ENCODE results near the gene LDLRAP1. TPM values are rescaled to one million over a fixed set of nuclear protein-coding genes. Genes with fewer than 3 reads are reported as not detected.
A peak's percentile ranks its signal among the peaks of the same experiment; 100 is the strongest.
"Not testable (repeated sequence)": the region's sequence is repeated elsewhere in the genome, so short reads cannot be mapped to it uniquely, and the experiment has no call there.

LDLRAP1 gene
- total RNA-seq, 1 experiment from 2014 or later = 23.9 TPM

DNA sequence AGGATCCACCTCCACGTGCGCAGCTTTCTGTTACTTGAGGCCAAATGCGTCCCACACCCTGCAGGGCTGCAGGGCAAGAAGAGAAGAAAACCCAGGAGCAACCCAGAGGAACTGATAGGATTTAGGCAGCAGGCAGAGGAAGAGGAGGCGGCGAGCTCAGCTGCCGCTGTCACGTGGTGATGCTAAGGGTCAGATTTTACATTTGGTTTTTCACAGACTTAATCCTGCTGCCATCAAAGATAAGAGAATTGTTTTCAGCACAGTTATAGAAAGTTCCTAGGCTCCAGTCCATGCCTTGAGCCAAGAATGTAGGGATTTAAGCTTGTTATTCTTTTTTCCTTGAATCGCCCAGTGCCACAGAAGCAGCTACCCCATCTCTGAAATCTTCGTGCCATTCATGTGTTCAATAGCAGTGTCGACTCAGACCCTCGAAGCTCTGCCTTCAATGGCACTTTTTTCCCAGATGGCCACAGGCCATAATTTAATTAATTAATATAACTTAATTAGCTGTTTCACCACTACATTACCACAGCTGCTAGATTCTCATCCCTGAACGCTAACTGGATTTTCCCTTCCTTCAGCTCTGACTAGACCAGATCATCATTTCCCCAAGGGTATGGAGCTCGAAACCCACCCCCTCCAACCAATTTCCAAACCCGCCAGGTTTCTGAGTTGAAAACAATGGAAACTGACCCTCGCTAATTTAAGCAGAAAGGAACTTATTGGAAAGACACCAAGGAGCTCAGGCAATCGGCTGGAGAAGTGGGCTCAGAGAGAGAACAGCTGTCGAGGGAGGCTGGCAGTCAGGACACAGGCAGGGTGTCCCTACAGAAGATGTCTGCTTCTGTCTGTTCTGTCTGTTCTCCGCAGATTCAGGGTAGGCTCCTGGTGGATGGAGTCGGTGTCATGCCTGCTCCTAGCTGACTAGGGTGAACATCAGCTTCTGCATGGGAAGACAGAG, 36.2 kb downstream of the LDLRAP1 start:
- Histone ChIP-seq H3K36me3 (no peaks in the 10 kb centered on the region), H3K4me3 (peak overlapping the region; percentile 24), H3K4me1 (peaks cover 14% of the 10 kb centered on the region), H3K27ac (no peak overlapping the region), H3K9me3 (replicated peaks) (no peaks in the 10 kb centered on the region), H3K27me3 (no peaks in the 10 kb centered on the region)
- DNase-seq = peak; percentile 60 to 77

GRCh38 chr1:25580927-25581326, 37.5 kb downstream of the LDLRAP1 start:
- DNase-seq = no peak
- H3K9me3 ChIP-seq (replicated peaks) = no peaks in the 10 kb centered on the region
- no peak overlapping the region for H3K27ac ChIP-seq
- peaks cover 14% of the 10 kb centered on the region for H3K4me1 ChIP-seq
- no peaks in the 10 kb centered on the region for H3K27me3 ChIP-seq
- H3K36me3 ChIP-seq = no peaks in the 10 kb centered on the region
- H3K4me3 ChIP-seq = no peak overlapping the region

DNA sequence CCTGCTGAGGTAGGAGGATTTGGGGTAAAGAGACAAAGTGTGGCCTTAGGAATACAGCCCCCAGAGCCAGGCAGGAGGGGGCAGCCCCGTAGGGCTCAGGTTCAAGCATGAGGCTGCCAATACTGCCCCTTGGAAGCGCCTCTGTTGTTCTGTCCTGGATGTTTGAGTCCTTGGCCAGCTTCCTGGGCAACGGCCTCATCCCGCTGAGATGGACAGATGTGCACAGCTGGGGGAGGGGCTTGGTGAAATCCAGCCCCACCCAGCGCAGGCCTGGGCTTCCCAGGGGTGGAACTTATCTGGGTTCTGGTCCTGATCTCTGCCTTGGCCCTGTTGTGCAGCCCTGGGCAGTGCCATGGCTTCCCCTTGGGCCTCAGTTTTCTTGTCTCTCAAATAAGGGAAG, 38.4 kb downstream of the LDLRAP1 start:
- DNase-seq = no peak
- no peaks in the 10 kb centered on the region for H3K36me3 ChIP-seq
- H3K4me1 ChIP-seq = peaks cover 14% of the 10 kb centered on the region
- H3K27ac ChIP-seq = no peak overlapping the region
- no peaks in the 10 kb centered on the region for H3K27me3 ChIP-seq
- H3K9me3 ChIP-seq (replicated peaks) = no peaks in the 10 kb centered on the region
- no peak overlapping the region for H3K4me3 ChIP-seq

- Histone ChIP-seq H3K4me1 (peaks cover 13% of the 10 kb centered on the region), H3K27ac (no peak overlapping the region), H3K36me3 (no peaks in the 10 kb centered on the region), H3K27me3 (no peaks in the 10 kb centered on the region), H3K9me3 (replicated peaks) (no peaks in the 10 kb centered on the region), H3K4me3 (no peak overlapping the region)
- no peak for DNase-seq
These were observed 40.3 kb downstream of the LDLRAP1 start for GRCh38 chr1:25583519-25584370.

DNA sequence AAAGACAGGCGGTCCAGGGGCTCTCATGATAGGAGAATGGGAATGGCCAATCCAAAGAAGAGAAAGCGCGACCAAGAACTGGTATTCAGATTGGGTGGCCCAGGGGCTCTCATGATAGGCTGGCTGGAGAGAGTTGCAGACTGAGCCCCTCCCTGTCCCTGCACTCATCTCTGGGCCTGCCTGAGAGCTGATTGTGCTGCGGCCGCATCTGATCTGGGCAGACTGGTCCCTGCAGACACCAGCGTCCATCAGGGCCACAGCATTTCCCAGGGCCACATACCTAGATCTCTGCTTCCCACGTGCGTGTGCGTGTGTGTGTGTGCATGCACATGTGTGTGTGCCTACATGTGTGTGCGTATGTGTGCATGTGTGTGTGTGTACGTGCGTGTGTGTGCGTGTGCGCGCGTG, 42.8 kb downstream of the LDLRAP1 start:
- peak; percentile 47 to 67 for DNase-seq
- Histone ChIP-seq H3K9me3 (replicated peaks) (no peaks in the 10 kb centered on the region), H3K27ac (no peak overlapping the region), H3K27me3 (no peaks in the 10 kb centered on the region), H3K4me3 (no peak overlapping the region), H3K36me3 (no peaks in the 10 kb centered on the region), H3K4me1 (no peaks in the 10 kb centered on the region)

DNA sequence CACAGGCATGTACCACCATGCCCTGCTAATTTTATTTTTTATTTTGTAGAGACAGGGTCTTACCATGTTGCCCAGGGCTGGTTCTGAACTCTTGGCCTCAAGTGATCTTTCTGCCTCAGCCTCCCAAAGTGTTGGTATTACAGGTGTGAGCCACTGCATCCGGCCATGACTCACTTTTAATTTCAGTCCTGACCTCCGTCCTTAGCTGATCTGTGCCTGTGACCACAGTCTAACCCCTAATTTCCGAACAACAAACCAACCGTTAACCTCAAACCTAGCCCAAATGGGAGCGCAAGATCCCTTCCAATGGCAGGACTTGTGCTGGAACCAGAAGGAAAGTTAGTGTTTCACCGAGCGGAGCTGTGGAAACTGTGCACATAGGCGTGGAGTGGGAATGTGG, 43.9 kb downstream of the LDLRAP1 start:
- no peak for DNase-seq
- H3K36me3 ChIP-seq = no peaks in the 10 kb centered on the region
- H3K27ac ChIP-seq = no peak overlapping the region
- no peaks in the 10 kb centered on the region for H3K9me3 ChIP-seq (replicated peaks)
- no peak overlapping the region for H3K4me3 ChIP-seq
- H3K27me3 ChIP-seq = no peaks in the 10 kb centered on the region
- no peaks in the 10 kb centered on the region for H3K4me1 ChIP-seq

DNA sequence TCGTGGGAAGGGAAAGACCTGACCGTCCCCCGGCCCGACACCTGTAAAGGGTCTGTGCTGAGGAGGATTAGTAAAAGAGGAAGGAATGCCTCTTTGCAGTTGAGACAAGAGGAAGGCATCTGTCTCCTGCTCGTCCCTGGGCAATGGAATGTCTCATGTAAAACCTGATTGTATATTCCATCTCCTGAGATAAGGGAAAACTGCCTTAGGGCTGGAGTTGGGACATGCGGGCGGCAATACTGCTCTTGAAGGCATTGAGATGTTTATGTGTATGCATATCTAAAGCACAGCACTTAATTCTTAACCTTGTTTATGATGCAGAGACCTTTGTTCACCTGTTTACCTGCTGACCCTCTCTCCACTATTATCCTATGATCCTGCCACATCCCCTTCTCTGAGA, 44.8 kb downstream of the LDLRAP1 start:
- H3K27me3 ChIP-seq; H3K36me3 ChIP-seq; H3K4me3 ChIP-seq; H3K27ac ChIP-seq; H3K9me3 ChIP-seq (replicated peaks); H3K4me1 ChIP-seq; DNase-seq: not testable (repeated sequence)

- not testable (repeated sequence) for H3K4me3 ChIP-seq; H3K9me3 ChIP-seq (replicated peaks); H3K36me3 ChIP-seq; H3K4me1 ChIP-seq; DNase-seq; H3K27me3 ChIP-seq; H3K27ac ChIP-seq
These were observed 45.4 kb downstream of the LDLRAP1 start for GRCh38 chr1:25588786-25589185.

GRCh38 chr1:25590096-25590824, 46.9 kb downstream of the LDLRAP1 start:
- no peak for DNase-seq
- Histone ChIP-seq H3K27ac (no peak overlapping the region), H3K36me3 (no peaks in the 10 kb centered on the region), H3K27me3 (no peaks in the 10 kb centered on the region), H3K4me1 (no peaks in the 10 kb centered on the region; the same call in 1 of the 2 replicates), H3K4me3 (no peak overlapping the region), H3K9me3 (replicated peaks) (no peaks in the 10 kb centered on the region)

DNA sequence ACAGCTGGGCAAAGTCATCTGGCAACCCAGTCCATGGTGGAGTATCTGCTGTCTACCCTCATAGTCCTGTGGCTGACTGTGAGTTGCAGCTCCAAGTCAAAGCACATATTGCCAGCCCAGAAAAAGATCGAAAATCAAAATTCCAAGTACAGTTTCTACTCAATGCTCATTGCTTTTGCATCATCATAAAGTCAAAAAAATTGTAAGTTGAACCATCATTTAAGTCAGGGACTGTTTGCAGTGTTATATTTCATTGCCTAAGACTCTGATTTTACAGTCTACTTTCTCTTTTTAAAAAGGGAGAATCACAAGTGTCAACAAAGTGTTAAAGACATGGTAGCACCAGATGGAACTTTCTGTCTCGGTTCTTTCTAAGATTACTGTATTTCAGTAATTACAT, 50.5 kb downstream of the LDLRAP1 start:
- Histone ChIP-seq H3K4me3 (no peak overlapping the region), H3K27ac (no peak overlapping the region), H3K4me1 (peaks cover 8% of the 10 kb centered on the region), H3K9me3 (replicated peaks) (0 out of 2 replicates have a peak, but pooled peaks cover 2% of the 10 kb centered on the region), H3K27me3 (no peaks in the 10 kb centered on the region), H3K36me3 (no peaks in the 10 kb centered on the region)
- no peak for DNase-seq

- Histone ChIP-seq H3K9me3 (replicated peaks) (0 out of 2 replicates have a peak, but pooled peaks cover 6% of the 10 kb centered on the region), H3K27me3 (no peaks in the 10 kb centered on the region), H3K27ac (no peak overlapping the region), H3K4me1 (peaks cover 8% of the 10 kb centered on the region), H3K4me3 (no peak overlapping the region), H3K36me3 (no peaks in the 10 kb centered on the region)
- no peak for DNase-seq
These were observed 51.6 kb downstream of the LDLRAP1 start for GRCh38 chr1:25594971-25595370.

GRCh38 chr1:25596641-25597040, 53.2 kb downstream of the LDLRAP1 start:
- not testable (repeated sequence) for H3K36me3 ChIP-seq; H3K4me1 ChIP-seq; H3K27ac ChIP-seq; H3K27me3 ChIP-seq; DNase-seq; H3K4me3 ChIP-seq; H3K9me3 ChIP-seq (replicated peaks)

DNA sequence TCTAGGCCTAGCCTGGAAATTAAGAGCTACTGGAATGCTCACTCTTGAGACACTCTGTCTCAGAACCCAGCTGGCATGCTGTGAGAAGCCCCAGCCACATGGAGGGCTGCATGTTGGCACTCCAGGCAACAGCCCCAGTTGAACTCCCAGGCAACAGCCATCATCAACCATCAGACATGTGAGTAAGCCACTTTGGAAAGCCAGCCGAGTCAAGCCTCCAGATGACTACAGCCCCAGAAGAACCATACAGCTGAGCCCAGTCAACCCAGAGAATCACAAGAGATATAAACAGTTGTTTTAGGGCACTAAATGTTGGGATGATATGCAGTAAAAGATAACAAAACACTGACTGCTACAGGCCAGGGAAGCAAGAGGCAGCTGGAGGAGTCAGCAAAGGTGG, 55.5 kb downstream of the LDLRAP1 start:
- DNase-seq = no peak
- H3K9me3 ChIP-seq (replicated peaks) = 0 out of 2 replicates have a peak, but pooled peaks cover 6% of the 10 kb centered on the region
- H3K36me3 ChIP-seq = no peaks in the 10 kb centered on the region
- no peak overlapping the region for H3K4me3 ChIP-seq
- H3K4me1 ChIP-seq = peaks cover 8% of the 10 kb centered on the region
- no peak overlapping the region for H3K27ac ChIP-seq
- no peaks in the 10 kb centered on the region for H3K27me3 ChIP-seq

DNA sequence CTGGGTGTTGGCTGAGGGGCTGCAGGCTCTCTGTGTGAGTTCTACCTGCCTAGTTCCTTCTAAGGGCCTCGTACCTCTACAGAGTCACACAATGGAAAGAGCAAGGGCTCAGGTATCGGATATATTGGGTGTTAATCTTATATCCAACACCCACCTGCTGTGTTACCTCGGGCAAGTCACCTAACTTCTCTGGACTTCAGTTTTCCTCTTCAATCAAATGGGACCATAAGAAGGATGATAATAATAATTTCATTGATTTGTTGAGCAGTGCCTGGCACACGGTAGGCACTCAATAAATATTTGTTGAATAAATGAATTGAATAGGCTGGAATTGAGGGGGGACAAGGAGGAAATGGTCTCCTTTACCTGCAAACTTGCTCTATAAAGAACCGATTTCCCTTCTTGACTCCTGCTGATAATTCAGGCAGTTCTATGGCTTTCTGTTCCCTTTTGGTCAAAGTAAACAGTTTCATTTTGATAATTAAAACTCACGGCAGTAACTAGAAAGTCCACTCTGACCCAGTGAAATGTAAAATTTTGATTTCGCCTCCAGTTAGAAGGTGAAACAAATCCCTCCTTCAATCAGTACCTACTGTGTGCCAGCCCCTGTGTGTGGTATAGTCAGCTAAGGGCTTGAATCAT, 56.7 kb downstream of the LDLRAP1 start:
- H3K36me3 ChIP-seq = no peaks in the 10 kb centered on the region
- DNase-seq = no peak

More for the DNA sequence above, 56.7 kb downstream of the LDLRAP1 start:
- Histone ChIP-seq H3K27me3 (no peaks in the 10 kb centered on the region), H3K9me3 (replicated peaks) (0 out of 2 replicates have a peak, but pooled peaks cover 6% of the 10 kb centered on the region), H3K4me1 (peaks cover 8% of the 10 kb centered on the region; the same call in 1 of the 2 replicates), H3K4me3 (no peak overlapping the region), H3K27ac (no peak overlapping the region)

All from SJCRH30 (cell line).